ENCODE measurements around the gene WT1. TPM values are rescaled to one million over a fixed set of nuclear protein-coding genes. Genes with fewer than 3 reads are reported as not detected.

Gene WT1
- total and polyA plus RNA-seq, 2 of the 4 experiments (the other 2 are of a cell fraction): not detected

- Histone ChIP-seq H3K4me2 (ENCODE audit: low read depth, low read length) (no peak overlapping the region), H3K9me1 (ENCODE audit: insufficient read depth, low read length) (no peaks in the 10 kb centered on the region), H4K5ac (ENCODE audit: low read depth, low read length) (no peak overlapping the region), H4K8ac (ENCODE audit: low read depth in 2 of 2, low read length in 2 of 2) (no peak overlapping the region), H3K14ac (replicated peaks; ENCODE audit: low read depth, low read length) (no peak overlapping the region), H3K4ac (ENCODE audit: low read depth, low read length) (no peak overlapping the region), H2AK5ac (ENCODE audit: low read depth, low read length) (no peak overlapping the region), H2BK5ac (ENCODE audit: low read depth, low read length, poor library complexity, severe bottlenecking) (no peak overlapping the region), H3K9me3 (ENCODE audit: control insufficient read depth, insufficient read depth, low read length) (peaks cover 5% of the 10 kb centered on the region), H2BK120ac (ENCODE audit: low read depth, low read length) (no peak overlapping the region), H3K27me3 (ENCODE audit: control insufficient read depth, insufficient read depth, low read length) (peaks cover 55% of the 10 kb centered on the region), H3K9ac (ENCODE audit: low read depth, low read length) (no peak overlapping the region), H3K4me1 (ENCODE audit: control insufficient read depth, insufficient read depth, low read length) (no peaks in the 10 kb centered on the region), H3K27ac (ENCODE audit: insufficient read depth, low read length) (no peak overlapping the region), H3K36me3 (ENCODE audit: control insufficient read depth, insufficient read depth, low read length) (no peaks in the 10 kb centered on the region), H2AK9ac (replicated peaks; ENCODE audit: low read depth, low read length, poor library complexity) (no peak overlapping the region), H3K18ac (ENCODE audit: low read depth, low read length) (no peak overlapping the region), H2AFZ (replicated peaks; ENCODE audit: low read length, poor library complexity) (no peak overlapping the region), H2BK20ac (ENCODE audit: low read depth, low read length) (no peak overlapping the region), H3K23ac (ENCODE audit: low read depth, low read length) (no peak overlapping the region), H3K4me3 (ENCODE audit: insufficient read depth, low read depth, low read length) (no peak overlapping the region), H3K56ac (ENCODE audit: extremely low read depth, insufficient read depth, low read length) (no peak overlapping the region), H4K91ac (ENCODE audit: insufficient read depth, low read depth, low read length) (no peak overlapping the region), H2BK15ac (ENCODE audit: low read depth, low read length) (no peak overlapping the region), H3K79me1 (ENCODE audit: low read depth in 1 of 2, low read length in 2 of 2) (no peaks in the 10 kb centered on the region), H4K20me1 (ENCODE audit: insufficient read depth, low read length) (no peaks in the 10 kb centered on the region)
- DNase-seq (no peak), ATAC-seq (ENCODE audit: low read depth) (no peak)
- intact Hi-C loops (cut with micrococcal nuclease): no loop called here
- ChIA-PET CTCF (interaction anchor here (0.6 kb wide), 1 partner anchor 12 kb away, joined by 3 read pairs; no protein-coding TSS in a partner anchor), POLR2A (ENCODE audit: unreplicated experiment) (no interaction called here)
- in situ Hi-C loops (cut with MboI; ENCODE audit: low sequenced_read_pairs): no loop called here
- TF ChIP-seq BHLHE40 (IDR thresholded peaks at IDR 0.05; ENCODE audit: low read depth, low read length) (no peak), MAFK (IDR thresholded peaks at IDR 0.05; ENCODE audit: low read depth, low read length) (no peak), RCOR1 (IDR thresholded peaks at IDR 0.05; ENCODE audit: insufficient replicate concordance, low read length) (no peak), POLR2A (IDR thresholded peaks at IDR 0.05; ENCODE audit: low read depth, low read length) (no peak), ELK1 (IDR thresholded peaks at IDR 0.05; ENCODE audit: borderline replicate concordance, low read depth, low read length) (no peak)
- dilution Hi-C loops (cut with HindIII; ENCODE audit: low sequenced_read_pairs, unreplicated experiment): no loop called here
- no TSS peak for BruUV-seq (replicated peaks)
- WGBS, 2 experiments (ENCODE audit: extremely low coverage in 2 of 2, insufficient read length in 1 of 2): no CpG with 5 or more reads among the region's 6 CpGs
Observed at GRCh38 chr11:32440312-32440908, 5.1 kb upstream of the WT1 start.
